ENCODE measurements around the gene WDSUB1.
A peak's percentile ranks its signal among the peaks of the same experiment; 100 is the strongest.

The WDSUB1 gene

GRCh38 chr2:159224061-159224813 lies 62.3 kb downstream of the WDSUB1 start:
- no peak for DNase-seq

GRCh38 chr2:159219394-159219998 lies 67.0 kb downstream of the WDSUB1 start:
- DNase-seq = no peak

DNA sequence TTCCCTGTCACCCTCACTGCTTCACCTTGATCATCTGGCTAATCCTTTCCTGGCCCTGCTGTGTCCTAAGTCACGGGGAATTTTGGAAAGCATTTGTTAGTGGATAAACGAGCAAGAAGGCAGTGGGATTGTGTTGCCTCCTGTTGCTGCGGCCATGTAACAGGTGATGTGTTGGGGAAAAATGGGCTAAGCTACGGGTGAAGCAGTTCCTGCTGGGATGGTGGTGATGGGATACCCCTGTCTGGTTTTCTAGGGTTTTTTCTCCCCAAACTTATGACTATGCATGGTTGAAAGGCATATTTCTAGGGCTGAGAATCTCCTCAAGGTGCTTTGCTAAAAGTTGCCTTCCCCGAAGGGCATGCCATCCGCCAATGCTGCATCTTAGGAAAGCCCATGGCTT lies 68.1 kb downstream of the WDSUB1 start:
- DNase-seq = no peak

DNA sequence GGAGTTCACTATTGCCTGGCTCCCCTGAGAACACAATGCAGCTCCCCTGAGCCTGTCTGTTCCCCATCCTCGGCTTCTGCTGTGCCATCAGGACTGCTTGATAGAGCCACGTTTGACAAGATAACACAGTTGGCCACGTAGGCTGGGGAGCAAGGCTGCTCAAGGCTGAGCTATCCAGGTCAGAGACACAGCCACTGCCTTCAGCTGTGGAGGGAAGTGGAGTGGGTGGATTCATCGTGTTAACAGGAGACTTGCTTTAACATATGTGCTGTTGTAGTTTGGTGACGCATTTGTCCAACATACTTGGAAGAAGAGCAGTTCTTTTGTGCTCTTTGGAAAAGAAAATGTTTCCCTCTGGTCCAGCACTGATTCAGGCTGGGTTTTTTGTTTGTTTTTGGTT lies 68.8 kb downstream of the WDSUB1 start:
- no peak for DNase-seq

DNA sequence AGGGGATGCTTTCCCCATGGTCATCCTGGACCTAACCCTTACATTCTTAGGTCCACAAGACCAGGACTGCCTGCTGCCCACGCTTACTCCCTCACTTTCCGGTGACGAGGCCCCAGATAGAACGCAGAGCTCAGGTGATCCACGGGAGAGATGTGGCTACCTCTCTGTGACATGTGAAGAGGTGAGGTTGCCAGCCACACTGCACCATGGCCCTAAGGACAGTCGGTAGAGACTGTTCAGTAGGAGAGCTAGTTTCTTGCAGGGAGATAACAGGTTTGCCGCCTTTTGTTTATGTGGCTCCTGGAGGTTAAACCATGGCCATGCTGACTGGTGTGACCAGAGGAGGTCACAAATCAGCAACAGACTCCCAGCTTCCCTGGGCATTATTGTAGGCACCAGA lies 71.4 kb downstream of the WDSUB1 start:
- no peak for DNase-seq

- DNase-seq = no peak
Observed at GRCh38 chr2:159214325-159214865, 72.1 kb downstream of the WDSUB1 start.

DNA sequence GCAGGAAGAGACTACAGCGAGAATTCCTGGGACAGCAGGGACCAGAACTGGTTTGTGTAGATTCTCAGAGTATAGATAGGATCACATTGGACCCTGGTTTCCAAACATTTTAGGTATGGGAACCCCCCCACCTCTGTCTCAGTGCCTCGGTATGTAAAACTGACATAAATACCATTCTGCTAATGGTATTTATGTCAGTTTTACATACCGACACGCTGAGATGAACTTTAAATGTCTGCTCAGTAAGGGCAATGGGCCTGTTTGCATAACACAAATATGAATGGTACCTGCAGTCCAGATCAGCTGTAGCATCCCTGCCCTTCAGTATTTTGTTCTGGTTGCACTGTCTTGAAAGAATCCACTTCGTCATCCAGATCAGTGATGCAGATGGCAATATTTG lies 73.2 kb downstream of the WDSUB1 start:
- no peak for DNase-seq

DNA sequence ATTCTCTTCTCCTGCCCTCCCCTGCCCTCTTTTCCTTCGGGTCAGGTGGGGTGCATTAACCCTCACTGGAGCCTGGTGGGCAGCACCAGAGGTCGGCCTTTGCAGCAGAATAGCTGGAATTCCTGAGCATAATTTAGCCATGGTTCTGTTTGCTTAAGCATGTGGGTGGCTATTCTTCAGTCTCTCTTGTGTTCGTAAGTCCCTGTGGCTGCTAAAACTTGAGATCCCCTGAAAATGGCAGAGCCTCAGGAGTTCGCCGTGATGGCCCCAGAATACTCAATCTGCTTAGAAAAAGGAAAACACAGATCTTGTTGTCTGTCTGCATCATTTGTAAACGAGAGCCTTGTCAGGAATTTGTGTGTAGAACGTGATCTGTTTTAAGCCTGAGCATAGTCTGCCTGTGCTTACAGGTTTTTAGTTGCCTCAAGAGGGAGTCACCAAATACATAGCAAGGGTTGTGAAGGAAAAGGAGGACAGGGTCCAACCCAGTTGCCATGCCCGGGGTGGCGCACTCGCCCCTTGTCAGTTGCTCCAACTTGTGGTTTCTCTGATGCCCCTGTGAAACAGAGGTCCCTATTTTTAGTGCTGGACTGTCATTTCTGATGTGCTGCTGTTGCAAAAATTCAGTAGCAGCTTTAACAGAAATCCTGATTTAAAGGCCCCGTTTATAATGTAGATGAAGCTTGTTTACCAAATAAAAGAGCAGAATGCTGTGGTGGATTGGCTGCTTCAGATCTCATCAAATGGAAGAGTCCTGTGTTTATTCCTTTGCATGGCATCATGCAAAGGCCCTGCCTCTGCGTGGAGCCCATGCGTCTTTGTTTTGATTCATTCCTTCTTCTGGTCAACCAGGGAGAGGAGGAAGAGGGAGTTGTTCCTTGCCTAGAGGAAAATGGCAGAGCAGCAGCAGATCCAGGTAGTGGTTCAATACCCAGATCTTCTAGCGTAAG lies 74.8 kb downstream of the WDSUB1 start:
- DNase-seq = no peak

GRCh38 chr2:159209341-159210306 lies 76.9 kb downstream of the WDSUB1 start:
- DNase-seq = no peak

DNA sequence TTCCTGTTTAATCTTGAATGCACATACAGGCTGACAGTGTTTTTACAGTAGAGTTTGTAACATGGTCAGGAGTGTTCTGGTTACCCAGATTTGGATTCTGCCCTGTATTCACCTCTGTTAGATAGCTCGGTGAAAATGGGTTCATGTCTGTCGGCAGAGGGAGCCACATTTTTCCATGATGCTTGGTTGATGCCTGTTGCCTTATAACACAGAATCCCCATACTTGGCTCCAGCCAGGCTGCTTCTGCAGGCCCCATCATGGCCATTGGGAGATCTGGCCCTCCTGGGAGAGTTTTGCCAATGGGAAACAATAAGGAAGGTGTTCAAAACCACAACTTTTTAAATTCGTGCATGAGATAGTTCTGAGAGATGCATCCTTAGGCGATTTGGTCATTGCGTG lies 78.1 kb downstream of the WDSUB1 start:
- DNase-seq = no peak

DNA sequence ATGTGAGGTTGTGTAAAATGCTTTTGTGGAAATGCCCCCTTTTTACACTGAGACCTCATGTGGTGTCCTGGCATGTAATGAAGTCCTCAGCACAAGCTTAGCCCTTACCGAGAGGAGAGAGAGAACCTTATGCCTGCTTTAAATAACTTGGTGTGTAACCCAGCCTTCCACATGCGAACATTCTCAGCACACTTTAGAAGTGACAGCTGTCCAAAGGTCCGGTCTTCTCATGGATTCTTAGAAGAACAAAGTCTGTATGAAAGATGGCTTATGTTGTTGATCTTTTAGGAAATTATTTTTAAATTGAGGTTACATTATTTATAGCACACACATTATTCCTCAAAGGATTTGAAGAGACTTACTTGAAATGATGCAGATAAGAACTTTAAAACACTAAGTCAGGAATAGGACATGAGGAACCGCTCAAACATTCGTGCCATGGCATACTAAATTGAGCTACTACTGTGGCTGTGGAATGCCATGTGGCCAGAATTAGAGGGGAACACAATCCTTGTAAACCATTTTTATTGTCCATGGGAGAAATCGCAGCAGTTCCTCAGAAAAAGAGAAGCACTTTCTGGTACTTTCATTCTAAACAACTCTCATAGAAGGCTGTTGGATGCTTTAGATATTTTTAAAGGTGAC lies 79.6 kb downstream of the WDSUB1 start:
- DNase-seq = no peak

GRCh38 chr2:159204381-159205144 lies 81.9 kb downstream of the WDSUB1 start:
- no peak for DNase-seq

DNA sequence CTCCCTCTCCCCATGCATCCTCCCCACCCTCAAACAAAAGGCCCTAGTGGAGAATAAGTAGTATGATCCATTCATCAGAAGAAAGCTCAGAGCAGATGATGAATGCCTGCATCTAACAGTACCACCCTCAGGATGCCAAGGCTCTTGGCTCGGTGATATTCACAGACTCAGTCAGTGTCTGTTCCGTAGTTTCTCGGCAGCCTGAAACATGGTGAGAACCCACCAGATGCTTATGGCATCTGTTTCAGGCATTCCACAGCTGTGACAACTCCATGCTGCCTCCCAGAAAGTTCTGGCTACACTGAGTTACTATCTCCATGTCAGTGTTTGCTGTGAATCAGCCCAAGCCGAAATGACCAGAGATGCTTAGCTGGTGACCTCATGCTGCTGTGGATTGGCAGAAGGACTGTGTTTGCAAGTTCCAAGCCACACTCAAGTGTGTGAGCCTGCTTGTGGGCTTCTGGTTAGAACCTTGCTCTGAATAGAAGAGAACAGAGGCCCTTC lies 83.9 kb downstream of the WDSUB1 start:
- peak; percentile 70 for DNase-seq

DNA sequence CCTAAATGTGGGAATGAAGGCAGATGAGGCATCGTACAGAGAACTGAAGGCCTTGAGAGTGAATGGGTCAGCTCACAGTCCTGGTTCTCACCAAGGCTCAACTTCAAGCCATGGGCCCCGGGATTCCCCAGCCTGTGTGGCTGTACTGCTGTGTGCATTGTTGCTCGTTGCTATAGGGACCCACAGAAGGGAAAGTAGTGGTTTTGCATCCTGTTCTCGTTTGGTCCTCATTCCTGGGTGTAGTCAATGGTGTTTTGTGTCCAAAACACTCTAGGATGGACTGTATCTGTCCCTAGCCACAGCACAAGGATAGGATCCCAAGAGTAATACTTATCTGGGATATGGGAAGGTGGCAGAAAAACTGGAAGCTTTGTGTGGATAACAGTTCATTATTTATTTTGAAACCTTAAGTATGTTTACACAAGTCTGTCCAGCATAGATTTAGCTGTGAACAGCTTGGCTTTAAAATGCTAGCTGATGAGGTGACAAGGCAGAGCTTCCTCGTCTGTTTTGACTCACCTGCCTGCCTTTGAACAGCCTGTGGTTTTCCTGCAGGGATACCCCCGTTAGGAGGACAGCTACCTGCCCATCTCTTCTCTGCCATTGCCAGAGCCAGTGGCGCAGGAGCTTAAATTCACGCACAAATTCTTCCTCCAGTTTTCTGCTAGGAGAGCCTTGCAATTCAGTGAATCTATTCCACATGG lies 85.0 kb downstream of the WDSUB1 start:
- DNase-seq = peak; percentile 41

DNA sequence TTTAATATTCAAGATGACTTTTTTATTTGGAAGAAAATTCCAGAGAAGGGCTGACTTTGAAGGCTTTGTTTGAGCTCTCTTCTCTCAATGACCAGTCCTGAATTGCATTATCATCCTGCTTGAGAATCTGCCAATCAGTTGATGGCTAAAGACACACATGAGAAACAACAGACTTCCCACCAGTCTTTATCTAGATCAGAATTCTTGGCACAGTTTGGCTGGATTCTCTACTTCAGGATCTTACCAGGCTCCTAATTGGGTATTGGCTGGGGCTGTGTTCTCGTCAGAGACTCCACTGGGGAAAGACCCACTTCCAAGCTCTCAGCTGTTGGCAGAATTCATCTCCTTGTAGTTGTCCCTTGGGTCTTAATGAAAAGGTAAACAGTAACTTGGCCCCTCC lies 86.0 kb downstream of the WDSUB1 start:
- no peak for DNase-seq

- no peak for DNase-seq
Observed at GRCh38 chr2:159199761-159200465, 86.6 kb downstream of the WDSUB1 start.

DNA sequence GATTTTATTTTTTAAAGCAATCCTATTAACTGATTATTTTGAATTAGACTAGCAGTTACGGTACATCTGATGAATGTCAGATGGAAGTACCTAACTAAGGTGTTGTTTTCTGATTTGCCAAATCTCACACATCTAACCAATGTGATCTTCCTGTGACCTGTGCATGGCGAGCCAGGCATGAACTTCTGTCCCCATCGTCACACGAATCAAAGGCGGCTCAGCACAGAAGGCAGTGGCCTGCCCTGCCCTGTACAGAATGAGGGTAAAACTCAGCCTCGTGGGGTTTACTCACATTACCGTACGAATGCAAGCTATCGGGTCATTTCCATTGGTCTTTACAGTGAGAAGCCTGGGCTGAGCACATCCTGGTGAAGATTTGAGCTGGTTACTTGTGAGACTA lies 87.3 kb downstream of the WDSUB1 start:
- no peak for DNase-seq

GRCh38 chr2:159196393-159196925 lies 90.0 kb downstream of the WDSUB1 start:
- no peak for DNase-seq

DNA sequence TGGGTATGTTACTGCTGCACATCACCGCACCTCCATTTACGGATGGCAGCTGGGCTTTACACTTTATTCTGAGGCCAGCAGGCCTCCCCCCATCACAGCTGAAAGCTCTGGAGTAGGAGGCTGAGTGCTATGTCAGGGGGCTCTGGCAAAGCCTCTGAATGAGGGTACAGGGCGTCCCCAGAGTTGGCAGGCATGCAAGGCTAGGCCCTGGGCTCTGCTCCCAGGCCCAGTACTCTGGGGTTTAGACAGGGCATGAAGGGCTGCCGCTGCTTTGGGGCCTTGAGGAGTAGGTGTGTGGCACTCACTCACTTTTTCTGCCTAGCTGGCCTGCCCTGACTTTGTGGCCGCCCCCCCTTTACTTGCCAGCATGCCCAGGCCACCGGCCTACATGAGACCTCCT lies 90.8 kb downstream of the WDSUB1 start:
- no peak for DNase-seq
